Suprapubic skin (tissue), 4 donors: ENCODE measurements around the gene TMPRSS4.

Source experiments
- EP300 ChIP-seq: sonication (generic); formaldehyde crosslinking; IDR thresholded peaks from one replicate; pipeline ENCODE4 v1.6.1; 2017; ENCODE audit warnings: antibody characterized with exemption
- POLR2A ChIP-seq, 2 donors: fragments of 450-650 bp; IDR thresholded peaks; one replicate each; pipeline ENCODE4 v1.6.1; 2017; ENCODE audit warnings: antibody characterized with exemption in 2 of 2, mild to moderate bottlenecking in 2 of 2, moderate library complexity in 2 of 2
- POLR2AphosphoS5 ChIP-seq, 3 donors: sonication (generic); formaldehyde crosslinking; IDR thresholded peaks; one replicate each; pipeline ENCODE4 v1.6.1; 2017; ENCODE audit warnings: antibody characterized with exemption in 3 of 3
- TF ChIP-seq, protein P1 (sequence below), 2 donors: fragments of 200-600 bp in 1 of 2; fragments of 450-650 bp in 1 of 2; sonication (generic) in 1 of 2; IDR thresholded peaks; one replicate each; pipeline ENCODE4 v1.5.1; 2016 to 2019; ENCODE audit warnings: antibody characterized with exemption in 2 of 2, mild to moderate bottlenecking in 1 of 2, moderate library complexity in 1 of 2

DNA sequence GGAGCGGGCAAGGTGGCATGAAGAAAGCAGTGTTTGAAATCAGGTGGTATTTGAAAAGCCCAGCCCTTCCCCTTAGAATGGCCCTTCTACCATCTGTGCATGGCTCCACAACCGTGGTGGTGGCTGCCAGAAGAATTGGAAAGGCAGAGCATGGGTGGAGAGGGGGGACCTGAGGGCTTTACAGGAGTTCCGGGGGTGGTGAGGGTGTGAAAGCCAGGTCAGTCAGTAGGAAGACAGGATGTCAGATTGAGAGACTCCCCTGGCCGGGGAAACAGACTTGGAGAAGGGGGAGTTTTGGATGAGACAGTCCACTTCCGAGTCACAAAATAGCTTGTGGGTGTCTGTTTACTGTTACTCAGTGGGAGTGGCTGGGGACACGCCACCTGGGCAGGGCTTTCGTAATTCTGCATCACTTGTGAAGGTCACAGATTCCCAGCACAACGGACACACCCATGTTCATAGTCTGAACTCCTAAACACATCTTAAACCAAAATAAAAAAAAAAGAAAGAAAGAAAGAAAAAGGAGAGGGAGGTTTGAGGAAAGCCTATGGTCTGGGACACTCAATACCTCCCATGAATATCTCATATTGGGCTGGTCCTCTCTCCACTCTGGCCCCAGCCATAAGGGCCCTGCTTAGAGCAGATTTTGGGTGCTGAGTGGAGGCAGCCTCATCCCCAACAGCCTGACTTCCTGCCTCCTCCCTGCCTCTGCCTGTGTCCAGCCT is 34.3 kb downstream of the TMPRSS4 start:
- TF ChIP-seq EP300 (no peak), POLR2A (IDR thresholded peaks at IDR 0.05) (no peak), POLR2AphosphoS5 (IDR thresholded peaks at IDR 0.05) (no peak)
- TF ChIP-seq, protein P1, sequence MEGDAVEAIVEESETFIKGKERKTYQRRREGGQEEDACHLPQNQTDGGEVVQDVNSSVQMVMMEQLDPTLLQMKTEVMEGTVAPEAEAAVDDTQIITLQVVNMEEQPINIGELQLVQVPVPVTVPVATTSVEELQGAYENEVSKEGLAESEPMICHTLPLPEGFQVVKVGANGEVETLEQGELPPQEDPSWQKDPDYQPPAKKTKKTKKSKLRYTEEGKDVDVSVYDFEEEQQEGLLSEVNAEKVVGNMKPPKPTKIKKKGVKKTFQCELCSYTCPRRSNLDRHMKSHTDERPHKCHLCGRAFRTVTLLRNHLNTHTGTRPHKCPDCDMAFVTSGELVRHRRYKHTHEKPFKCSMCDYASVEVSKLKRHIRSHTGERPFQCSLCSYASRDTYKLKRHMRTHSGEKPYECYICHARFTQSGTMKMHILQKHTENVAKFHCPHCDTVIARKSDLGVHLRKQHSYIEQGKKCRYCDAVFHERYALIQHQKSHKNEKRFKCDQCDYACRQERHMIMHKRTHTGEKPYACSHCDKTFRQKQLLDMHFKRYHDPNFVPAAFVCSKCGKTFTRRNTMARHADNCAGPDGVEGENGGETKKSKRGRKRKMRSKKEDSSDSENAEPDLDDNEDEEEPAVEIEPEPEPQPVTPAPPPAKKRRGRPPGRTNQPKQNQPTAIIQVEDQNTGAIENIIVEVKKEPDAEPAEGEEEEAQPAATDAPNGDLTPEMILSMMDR (IDR thresholded peaks at IDR 0.05) = no peak
